Measurements from ENCODE around the gene PATZ1. TPM values are rescaled to one million over a fixed set of nuclear protein-coding genes. Genes with fewer than 3 reads are reported as not detected.
"Not testable (repeated sequence)": the region's sequence is repeated elsewhere in the genome, so short reads cannot be mapped to it uniquely, and the experiment has no call there.

The PATZ1 gene
- total RNA-seq, 1 experiment from 2014 or later = 58.5 TPM

GRCh38 chr22:31348766-31349165 lies 2.6 kb upstream of the PATZ1 start:
- Histone ChIP-seq H3K36me3 (ENCODE audit: insufficient read depth, low read length, poor library complexity, severe bottlenecking) (no peaks in the 10 kb centered on the region), H3K4me3 (ENCODE audit: low read depth, low read length, poor library complexity, severe bottlenecking) (no peak overlapping the region), H3K27me3 (replicated peaks; ENCODE audit: insufficient read depth, low read depth, low read length, poor library complexity) (no peaks in the 10 kb centered on the region), H3K9me3 (ENCODE audit: low read depth, low read length, poor library complexity, severe bottlenecking) (no peaks in the 10 kb centered on the region), H3K27ac (ENCODE audit: low read depth, low read length, poor library complexity, severe bottlenecking) (no peak overlapping the region), H3K4me1 (ENCODE audit: insufficient read depth, low read length, poor library complexity, severe bottlenecking) (peaks cover 13% of the 10 kb centered on the region)
- ChIA-PET POLR2A (ENCODE audit: low non-redundant PET) (no interaction called here), CTCF (no interaction called here)
- TSS peak; percentile 49 for BruUV-seq (replicated peaks)
- no peak for TF ChIP-seq EZH2 (IDR thresholded peaks at IDR 0.05; ENCODE audit: borderline replicate concordance, low read depth, low read length, poor library complexity, severe bottlenecking)
- no peak for TF ChIP-seq CTCF (conservative IDR thresholded peaks at IDR 0.05; ENCODE audit: low read depth, low read length)
- no peak for DNase-seq (ENCODE audit: low spot score)
- intact Hi-C loops (cut with micrococcal nuclease; ENCODE audit: unreplicated experiment) = no loop called here

- BruUV-seq (replicated peaks); CTCF ChIA-PET; H3K27me3 ChIP-seq (replicated peaks; ENCODE audit: insufficient read depth, low read depth, low read length, poor library complexity); H3K36me3 ChIP-seq (ENCODE audit: insufficient read depth, low read length, poor library complexity, severe bottlenecking); intact Hi-C loops (cut with micrococcal nuclease; ENCODE audit: unreplicated experiment); H3K9me3 ChIP-seq (ENCODE audit: low read depth, low read length, poor library complexity, severe bottlenecking); DNase-seq (ENCODE audit: low spot score); POLR2A ChIA-PET (ENCODE audit: low non-redundant PET): not testable (repeated sequence)
- Histone ChIP-seq H3K4me3 (ENCODE audit: low read depth, low read length, poor library complexity, severe bottlenecking) (peak overlapping the region; percentile 64), H3K4me1 (ENCODE audit: insufficient read depth, low read length, poor library complexity, severe bottlenecking) (peaks cover 21% of the 10 kb centered on the region), H3K27ac (ENCODE audit: low read depth, low read length, poor library complexity, severe bottlenecking) (peak overlapping the region; percentile 90)
These were observed 1.8 kb upstream of the PATZ1 start for GRCh38 chr22:31348009-31348337.

- no peak for TF ChIP-seq CTCF (conservative IDR thresholded peaks at IDR 0.05; ENCODE audit: low read depth, low read length)
- no peak for TF ChIP-seq EZH2 (IDR thresholded peaks at IDR 0.05; ENCODE audit: borderline replicate concordance, low read depth, low read length, poor library complexity, severe bottlenecking)
- no peaks in the 10 kb centered on the region for H3K9me3 ChIP-seq (ENCODE audit: low read depth, low read length, poor library complexity, severe bottlenecking)
- peak overlapping the region; percentile 64 for H3K4me3 ChIP-seq (ENCODE audit: low read depth, low read length, poor library complexity, severe bottlenecking)
- H3K27ac ChIP-seq (ENCODE audit: low read depth, low read length, poor library complexity, severe bottlenecking) = peak overlapping the region; percentile 90
- peaks cover 4% of the 10 kb centered on the region for H3K36me3 ChIP-seq (ENCODE audit: insufficient read depth, low read length, poor library complexity, severe bottlenecking)
- ChIA-PET POLR2A (ENCODE audit: low non-redundant PET) (interaction anchor here (1.3 kb wide), 1 partner anchor 57 kb away, joined by 4 read pairs; no protein-coding TSS in a partner anchor), CTCF (no interaction called here)
- intact Hi-C loops (cut with micrococcal nuclease; ENCODE audit: unreplicated experiment) = loop anchor here (1.0 kb wide), 1 partner anchor 52 kb away; the partner anchor contains the start of gene DRG1
- no peaks in the 10 kb centered on the region for H3K27me3 ChIP-seq (replicated peaks; ENCODE audit: insufficient read depth, low read depth, low read length, poor library complexity)
- H3K4me1 ChIP-seq (ENCODE audit: insufficient read depth, low read length, poor library complexity, severe bottlenecking) = peaks cover 26% of the 10 kb centered on the region
- BruUV-seq (replicated peaks) = no TSS peak
- peak; percentile 91 for DNase-seq (ENCODE audit: low spot score)
These were observed 1.3 kb upstream of the PATZ1 start for GRCh38 chr22:31347251-31348008.

Data from A673 (cell line).